Measurements from ENCODE around the gene EARS2. TPM values are rescaled to one million over a fixed set of nuclear protein-coding genes. Genes with fewer than 3 reads are reported as not detected.

The EARS2 gene
- total RNA-seq, 1 donor from 2014 or later = 15.3 TPM

DNA sequence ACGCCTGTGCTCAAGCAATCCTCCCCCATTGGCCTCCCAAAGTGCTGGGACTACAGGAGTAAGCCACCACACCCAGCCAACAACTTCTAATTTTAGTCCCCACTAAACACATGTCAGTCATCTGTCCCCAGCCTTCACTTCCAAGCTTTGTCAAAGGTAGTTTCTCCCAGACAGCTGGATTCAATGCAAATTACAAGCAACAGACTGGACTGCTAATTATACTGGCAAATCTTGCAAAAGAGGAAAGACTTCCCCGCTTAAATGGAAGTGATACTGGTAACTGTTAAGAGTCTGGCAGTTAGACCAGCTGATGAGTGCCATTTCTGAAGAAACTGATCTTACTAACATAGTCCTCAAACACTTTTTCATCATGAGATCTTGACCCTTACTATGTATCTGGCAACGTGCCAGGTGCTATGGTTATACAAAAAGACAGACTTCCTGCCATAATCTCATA lies 38.7 kb downstream of the EARS2 start:
- H3K4me1 ChIP-seq = peaks cover 6% of the 10 kb centered on the region
- no peaks in the 10 kb centered on the region for H3K9me3 ChIP-seq
- no peak overlapping the region for H3K27ac ChIP-seq
- DNase-seq (no peak), ATAC-seq (peak; percentile 45)
- intact Hi-C loops (cut with DNase I) = no loop called here
- no peak for TF ChIP-seq CTCF (IDR thresholded peaks at IDR 0.05)
- H3K4me3 ChIP-seq = no peak overlapping the region
- H3K27me3 ChIP-seq = no peaks in the 10 kb centered on the region
- H3K36me3 ChIP-seq = peaks cover 18% of the 10 kb centered on the region

GRCh38 chr16:23516366-23517137 lies 40.6 kb downstream of the EARS2 start:
- peak; percentile 58 for ATAC-seq
- H3K9me3 ChIP-seq = no peaks in the 10 kb centered on the region

GRCh38 chr16:23515881-23516280 lies 41.3 kb downstream of the EARS2 start:
- Histone ChIP-seq H3K9me3 (no peaks in the 10 kb centered on the region), H3K27ac (no peak overlapping the region), H3K4me1 (peaks cover 6% of the 10 kb centered on the region), H3K36me3 (no peaks in the 10 kb centered on the region), H3K4me3 (no peak overlapping the region), H3K27me3 (no peaks in the 10 kb centered on the region)
- DNase-seq (no peak), ATAC-seq (no peak)
- intact Hi-C loops (cut with DNase I) = no loop called here
- TF ChIP-seq CTCF (IDR thresholded peaks at IDR 0.05) = no peak

More at GRCh38 chr16:23516366-23517137, 40.6 kb downstream of the EARS2 start:
- Histone ChIP-seq H3K27me3 (no peaks in the 10 kb centered on the region), H3K36me3 (no peaks in the 10 kb centered on the region), H3K4me1 (peaks cover 6% of the 10 kb centered on the region), H3K4me3 (no peak overlapping the region), H3K27ac (no peak overlapping the region)
- no peak for DNase-seq
- intact Hi-C loops (cut with DNase I) = no loop called here
- no peak for TF ChIP-seq CTCF (IDR thresholded peaks at IDR 0.05)

DNA sequence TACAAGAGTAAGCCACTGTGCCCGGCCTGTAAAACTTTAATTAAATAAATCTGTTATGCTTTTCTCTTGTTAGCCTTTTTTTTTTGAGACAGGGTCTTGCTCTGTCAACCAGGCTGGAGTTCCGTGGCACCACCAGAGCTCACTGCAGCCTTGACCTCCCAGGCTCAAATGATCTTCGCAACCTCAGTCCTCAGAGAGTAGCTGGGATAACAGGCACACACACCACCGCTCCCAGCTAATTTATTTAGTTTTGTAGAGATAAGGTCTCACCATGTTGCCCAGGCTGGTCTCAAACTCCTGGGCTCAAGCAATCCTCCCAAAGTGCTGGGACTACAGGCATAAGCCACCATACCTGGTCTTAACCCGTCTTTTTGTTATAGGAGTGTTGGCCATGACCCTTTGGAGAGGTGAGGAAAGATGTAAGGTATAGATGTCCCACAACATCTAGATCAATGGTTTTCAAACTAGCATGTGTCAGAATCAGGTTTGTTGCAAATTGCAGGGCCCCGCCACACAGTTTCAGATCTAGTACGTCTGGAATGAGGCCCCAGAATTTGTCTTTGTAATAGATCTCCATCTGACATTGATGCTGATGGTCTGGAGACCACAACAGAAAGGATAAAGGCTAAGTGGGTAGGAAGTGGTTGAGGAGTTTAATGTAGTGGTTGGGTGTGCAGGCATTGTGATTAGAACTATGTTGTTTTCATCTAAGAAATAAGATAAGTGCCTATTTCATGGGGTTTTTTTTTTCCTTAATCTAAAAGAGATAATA lies 42.6 kb downstream of the EARS2 start:
- intact Hi-C loops (cut with DNase I) = no loop called here
- H3K27me3 ChIP-seq = no peaks in the 10 kb centered on the region
- ATAC-seq (no peak), DNase-seq (no peak)
- TF ChIP-seq CTCF (IDR thresholded peaks at IDR 0.05) = no peak
- no peaks in the 10 kb centered on the region for H3K9me3 ChIP-seq
- no peaks in the 10 kb centered on the region for H3K36me3 ChIP-seq
- H3K27ac ChIP-seq = no peak overlapping the region
- no peak overlapping the region for H3K4me3 ChIP-seq
- peaks cover 6% of the 10 kb centered on the region for H3K4me1 ChIP-seq

DNA sequence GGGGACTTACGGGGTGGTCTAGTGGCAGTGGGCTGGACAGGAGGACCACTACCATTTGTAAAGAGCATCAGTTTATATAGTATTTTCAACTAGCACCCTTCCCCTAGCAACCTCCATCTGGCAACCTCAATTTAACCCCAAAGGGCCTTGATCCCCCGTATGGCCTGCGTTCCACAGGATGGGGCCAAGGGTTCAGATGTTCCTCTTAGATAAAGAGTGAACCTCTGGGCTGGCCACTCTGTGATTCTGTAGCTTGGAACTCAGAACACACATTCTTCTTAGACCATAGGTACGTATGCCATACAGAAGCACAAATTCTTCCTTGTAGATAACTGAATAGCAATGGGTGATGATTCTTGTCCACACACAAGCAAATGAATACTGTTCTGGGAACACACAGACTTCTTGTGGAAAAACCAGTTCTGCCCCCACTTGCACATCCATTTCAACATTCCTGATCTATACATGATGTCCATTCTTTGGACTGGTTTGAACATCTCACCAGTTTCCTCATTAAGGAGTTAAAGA lies 44.9 kb downstream of the EARS2 start:
- H3K4me1 ChIP-seq = peaks cover 16% of the 10 kb centered on the region
- H3K9me3 ChIP-seq = no peaks in the 10 kb centered on the region
- DNase-seq = no peak
- H3K27ac ChIP-seq = no peak overlapping the region
- no peak overlapping the region for H3K4me3 ChIP-seq
- intact Hi-C loops (cut with DNase I) = no loop called here
- TF ChIP-seq CTCF (IDR thresholded peaks at IDR 0.05) = no peak
- no peaks in the 10 kb centered on the region for H3K27me3 ChIP-seq
- H3K36me3 ChIP-seq = no peaks in the 10 kb centered on the region
- no peak for ATAC-seq

All from upper lobe of right lung (tissue), 1 donor.